ENCODE data around the gene AMT.

The AMT gene

GRCh38 chr3:49388289-49388820, 33.9 kb downstream of the AMT start:
- DNase-seq (ENCODE audit: low read depth in 2 of 2), result no peak

DNA sequence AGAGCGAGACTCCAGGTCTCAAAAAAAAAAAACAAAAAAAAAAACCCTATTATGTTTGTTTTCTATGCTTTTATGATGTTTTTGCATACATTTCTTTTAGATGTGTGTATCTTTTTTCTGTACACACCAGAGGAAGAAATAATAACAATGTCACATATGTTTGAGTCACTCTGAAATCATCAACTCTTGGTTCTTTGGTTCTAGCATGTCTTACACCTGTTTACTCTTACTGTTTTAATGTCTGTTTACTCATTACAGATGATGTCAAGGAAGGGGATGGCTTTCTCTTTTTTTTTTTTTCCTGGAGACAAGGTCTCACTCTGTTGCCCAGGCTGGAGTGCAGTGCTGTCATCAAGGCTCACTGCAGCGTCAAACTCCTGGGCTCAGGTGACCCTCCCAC, 34.6 kb downstream of the AMT start:
- DNase-seq (ENCODE audit: low read depth in 2 of 2), result no peak

GRCh38 chr3:49386056-49386756, 36.1 kb downstream of the AMT start:
- DNase-seq (ENCODE audit: low read depth in 2 of 2), result no peak

DNA sequence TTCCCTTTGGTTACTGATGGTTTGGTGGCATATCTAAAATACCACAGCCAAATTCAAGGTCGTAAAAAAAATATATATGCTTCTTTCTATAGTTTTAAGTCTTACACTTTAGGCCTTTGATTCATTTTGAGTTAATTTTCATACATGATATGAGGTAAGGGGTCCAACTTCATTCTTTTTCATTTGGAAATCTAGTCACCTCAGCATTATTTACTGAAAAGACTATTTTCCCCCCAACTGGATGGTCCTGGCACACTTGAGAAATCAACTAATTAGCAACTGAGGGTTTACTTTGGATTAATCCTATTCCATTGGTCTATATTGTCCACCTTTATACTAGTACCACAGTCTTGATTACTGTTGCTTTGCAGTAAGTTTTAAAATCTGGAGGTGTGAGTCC, 36.7 kb downstream of the AMT start:
- no peak for DNase-seq (ENCODE audit: low read depth in 2 of 2)

- DNase-seq (ENCODE audit: low read depth in 2 of 2), result no peak
Measured at GRCh38 chr3:49383387-49383786, 38.9 kb downstream of the AMT start.

- no peak for DNase-seq (ENCODE audit: low read depth in 2 of 2)
Measured at GRCh38 chr3:49378249-49378895, 43.9 kb downstream of the AMT start.

DNA sequence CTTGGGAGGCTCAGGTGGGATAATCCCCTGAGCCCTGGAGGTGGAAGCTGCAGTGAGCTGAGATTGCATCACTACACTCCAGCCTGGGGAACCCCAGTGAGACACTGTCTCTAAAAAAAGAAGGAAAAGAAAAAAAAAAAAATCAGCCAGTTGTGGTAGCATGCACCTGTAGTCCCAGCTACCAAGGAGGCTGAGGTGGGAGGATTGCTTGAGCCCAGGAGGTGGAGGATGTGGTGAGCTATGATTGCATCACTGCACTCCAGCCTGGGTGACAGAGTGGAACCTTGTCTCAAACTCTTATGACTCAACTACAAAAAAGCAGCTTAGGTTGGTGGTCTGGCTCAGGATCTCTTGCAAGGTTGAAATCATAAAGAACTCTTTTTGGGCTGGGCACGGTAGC, 44.8 kb downstream of the AMT start:
- DNase-seq (ENCODE audit: low read depth in 2 of 2), result no peak

GRCh38 chr3:49371946-49372345, 50.3 kb downstream of the AMT start:
- DNase-seq (ENCODE audit: low read depth in 2 of 2), result no peak

DNA sequence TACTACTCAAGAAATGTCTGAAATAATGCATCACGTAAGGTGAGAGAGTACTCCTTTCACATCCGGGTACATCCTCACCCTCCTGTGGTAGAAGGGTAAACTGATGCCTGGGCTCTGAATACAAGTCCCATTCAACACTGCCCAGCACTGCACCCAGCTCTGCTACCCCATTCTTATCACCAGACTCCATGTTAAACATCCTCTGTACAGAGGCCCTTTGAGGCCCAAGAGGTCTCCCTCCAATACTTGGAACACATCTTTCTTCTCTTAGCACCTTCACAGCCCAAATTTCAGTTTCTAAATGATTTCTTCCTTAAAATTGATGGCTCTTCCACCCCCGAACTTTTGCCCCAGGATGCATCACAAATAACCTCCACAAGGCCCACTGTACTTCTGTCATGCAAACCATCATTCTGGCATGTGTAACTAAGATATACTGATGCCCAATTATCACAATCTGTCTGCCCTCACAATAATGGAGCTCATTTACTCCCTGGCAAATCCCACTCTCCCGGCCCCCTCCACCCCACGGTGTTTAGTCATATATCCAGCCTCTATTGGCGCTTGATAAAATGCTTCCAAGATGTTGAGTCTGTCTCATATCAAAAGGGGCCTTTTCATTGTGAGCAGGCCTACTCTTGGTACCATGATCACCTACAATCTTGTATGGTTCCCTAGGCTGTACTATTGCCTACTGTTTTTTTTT, 51.5 kb downstream of the AMT start:
- no peak for DNase-seq (ENCODE audit: low read depth in 2 of 2)

Measured in stimulated activated CD8-positive, alpha-beta memory T cell treated with anti-CD3 and anti-CD28 coated beads, Interleukin-7, amount 100 ng/mL, for 1 hour (primary cell).